Stimulated activated naive B cell treated with anti-CD40 and anti-IgM and Interleukin-4, amounts not matched to agents 10 μg/mL and 1 μg/mL and 100 μg/mL, for 72 hours (primary cell): ENCODE measurements around the gene BAHCC1.

Source experiments
- ATAC-seq, 2 donors: fragments of 150-1000 bp; cut with Tn5 transposase; replicated peaks; 2 replicates each; pipeline ENCODE4 v1.10.0; 2021; ENCODE audit warnings: moderate library complexity in 1 of 2
- DNase-seq: peaks from one replicate; pipeline ENCODE4 v3.0.0; 2021
- H3K27ac Mint-ChIP-seq: one replicate; pipeline ENCODE4 v1.8.0; 2022; ENCODE audit warnings: mild to moderate bottlenecking, mixed read lengths
- H3K27me3 Mint-ChIP-seq, 2 donors: one replicate each; pipeline ENCODE4 v1.8.0; 2022; ENCODE audit warnings: mixed read lengths in 2 of 2
- H3K36me3 Mint-ChIP-seq, 2 donors: one replicate each; pipeline ENCODE4 v1.8.0; 2022; ENCODE audit warnings: mixed read lengths in 2 of 2, mild to moderate bottlenecking in 1 of 2
- H3K4me1 Mint-ChIP-seq, 2 donors: one replicate each; pipeline ENCODE4 v1.8.0; 2022; ENCODE audit warnings: mixed read lengths in 2 of 2, mild to moderate bottlenecking in 1 of 2
- H3K4me3 Mint-ChIP-seq, 2 donors: one replicate each; pipeline ENCODE4 v1.8.0; 2022; ENCODE audit warnings: mild to moderate bottlenecking in 2 of 2, mixed read lengths in 2 of 2, moderate library complexity in 1 of 2
- H3K9me3 Mint-ChIP-seq, 2 donors: one replicate each; pipeline ENCODE4 v1.8.0; 2022; ENCODE audit warnings: mixed read lengths in 2 of 2, mild to moderate bottlenecking in 1 of 2

Gene BAHCC1

DNA sequence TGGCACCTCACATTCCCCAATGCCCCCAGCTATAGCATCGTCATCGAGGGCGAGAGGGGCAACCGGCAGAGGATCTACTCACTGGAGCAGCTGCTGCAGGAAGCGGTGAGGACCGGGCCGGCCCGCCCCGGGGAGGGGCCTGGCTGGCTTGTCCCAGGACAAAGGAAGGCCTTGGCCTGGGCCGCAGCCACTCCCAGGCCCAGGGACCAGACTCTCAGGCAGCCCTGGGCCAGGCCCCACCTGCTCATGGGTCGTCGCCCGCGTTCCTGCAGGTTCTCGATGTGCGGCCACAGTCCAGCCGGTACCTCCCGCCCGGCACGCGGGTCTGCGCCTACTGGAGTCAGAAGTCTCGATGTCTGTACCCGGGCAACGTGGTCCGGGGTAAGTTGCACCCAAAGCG is 64.0 kb downstream of the BAHCC1 start:
- Mint-ChIP-seq H3K4me1 (peaks cover 10 to 17% of the 10 kb centered on the region in 2 donors), H3K4me3 (no peak overlapping the region)

DNA sequence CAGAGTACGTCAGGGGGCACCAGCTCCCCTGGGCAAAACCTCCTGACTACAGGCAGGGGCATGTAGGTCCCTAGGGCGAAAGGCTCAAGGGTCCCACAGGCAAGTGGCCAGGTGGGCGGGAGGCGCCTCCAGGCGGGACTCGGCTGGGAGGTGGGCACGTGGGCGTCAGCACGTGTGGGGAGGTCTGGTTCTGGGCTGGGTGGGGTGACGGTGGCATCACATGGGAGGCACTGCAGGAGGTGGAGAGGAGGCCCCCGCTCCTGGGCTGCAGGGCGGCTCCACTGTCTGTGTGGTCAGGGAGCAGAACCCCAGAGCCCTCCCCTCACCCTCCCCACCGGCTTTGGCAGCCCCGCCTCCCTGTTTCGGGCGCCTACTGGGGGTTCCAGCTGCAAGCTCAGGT is 64.6 kb downstream of the BAHCC1 start:
- no peak overlapping the region for H3K4me3 Mint-ChIP-seq
- peaks cover 7 to 11% of the 10 kb centered on the region in 2 donors for H3K4me1 Mint-ChIP-seq
- H3K27me3 Mint-ChIP-seq: peaks cover 3 to 10% of the 10 kb centered on the region in 2 donors
- H3K36me3 Mint-ChIP-seq: no peaks in the 10 kb centered on the region
- ATAC-seq: no peak
- no peak for DNase-seq
- H3K9me3 Mint-ChIP-seq: peaks cover 0 to 2% of the 10 kb centered on the region in 2 donors
- no peak overlapping the region for H3K27ac Mint-ChIP-seq

More for the DNA sequence above, 64.0 kb downstream of the BAHCC1 start:
- ATAC-seq: no peak
- DNase-seq: no peak
- H3K27ac Mint-ChIP-seq: no peak overlapping the region
- peaks cover 3 to 14% of the 10 kb centered on the region in 2 donors for H3K27me3 Mint-ChIP-seq
- H3K36me3 Mint-ChIP-seq: no peaks in the 10 kb centered on the region
- peaks cover 0 to 2% of the 10 kb centered on the region in 2 donors for H3K9me3 Mint-ChIP-seq

DNA sequence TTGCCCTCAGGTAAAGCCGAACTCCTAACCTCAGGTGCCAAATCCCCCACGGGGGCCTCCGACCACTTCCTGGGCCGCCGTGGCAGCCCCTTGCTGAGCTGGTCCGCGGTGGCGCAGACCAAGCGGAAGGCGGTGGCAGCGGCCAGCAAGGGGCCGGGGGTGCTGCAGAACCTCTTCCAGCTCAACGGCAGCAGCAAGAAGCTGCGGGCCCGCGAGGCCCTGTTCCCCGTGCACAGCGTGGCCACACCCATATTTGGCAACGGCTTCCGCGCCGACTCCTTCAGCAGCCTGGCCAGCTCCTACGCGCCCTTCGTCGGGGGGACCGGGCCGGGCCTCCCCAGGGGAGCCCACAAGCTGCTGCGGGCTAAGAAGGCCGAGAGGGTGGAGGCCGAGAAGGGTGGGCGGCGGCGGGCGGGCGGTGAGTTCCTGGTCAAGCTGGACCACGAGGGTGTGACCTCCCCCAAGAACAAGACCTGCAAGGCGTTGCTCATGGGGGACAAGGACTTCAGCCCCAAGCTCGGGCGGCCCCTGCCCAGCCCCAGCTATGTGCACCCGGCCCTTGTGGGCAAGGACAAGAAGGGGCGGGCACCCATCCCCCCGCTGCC is 65.7 kb downstream of the BAHCC1 start:
- ATAC-seq: no peak
- Mint-ChIP-seq H3K4me3 (no peak overlapping the region), H3K36me3 (no peaks in the 10 kb centered on the region), H3K4me1 (peaks cover 2% of the 10 kb centered on the region in 2 donors), H3K27ac (no peak overlapping the region), H3K27me3 (peaks cover under 1 to 2% of the 10 kb centered on the region in 2 donors), H3K9me3 (peaks cover 0 to 2% of the 10 kb centered on the region in 2 donors)
- DNase-seq: no peak

DNA sequence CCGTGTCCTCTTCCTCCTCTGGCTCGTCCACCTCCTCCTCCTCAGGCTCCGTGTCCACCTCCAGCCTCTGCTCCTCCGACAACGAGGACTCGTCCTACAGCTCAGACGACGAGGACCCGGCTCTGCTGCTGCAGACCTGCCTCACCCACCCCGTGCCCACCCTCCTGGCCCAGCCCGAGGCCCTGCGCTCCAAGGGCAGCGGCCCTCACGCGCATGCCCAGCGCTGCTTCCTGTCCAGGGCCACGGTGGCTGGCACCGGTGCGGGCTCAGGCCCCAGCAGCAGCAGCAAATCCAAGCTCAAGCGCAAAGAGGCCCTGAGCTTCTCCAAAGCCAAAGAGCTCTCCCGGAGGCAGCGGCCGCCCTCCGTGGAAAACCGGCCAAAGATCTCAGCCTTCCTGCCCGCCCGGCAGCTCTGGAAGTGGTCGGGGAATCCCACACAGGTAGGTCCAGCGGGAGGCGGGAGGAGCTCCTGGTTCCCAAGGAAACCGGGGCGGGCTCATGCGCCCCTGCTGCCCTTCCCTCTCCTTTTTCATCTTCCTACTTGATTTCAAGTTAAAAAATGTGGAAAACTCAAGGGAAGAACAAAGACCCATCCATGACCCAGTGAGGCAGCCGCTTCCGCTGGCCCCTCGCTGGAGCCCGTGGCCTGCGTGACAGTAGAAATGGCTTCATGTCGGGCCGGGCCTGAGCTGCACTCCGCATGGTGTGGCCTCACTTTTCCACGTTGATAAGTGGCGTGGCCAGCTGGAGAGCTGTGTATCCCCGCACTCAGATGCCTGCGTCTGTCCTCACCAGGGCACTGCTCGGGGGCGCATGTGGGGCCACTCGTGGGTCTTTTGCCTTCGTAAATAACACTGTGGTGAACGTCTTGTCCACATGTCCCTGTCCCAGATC is 66.6 kb downstream of the BAHCC1 start:
- H3K27ac Mint-ChIP-seq: no peak overlapping the region
- peaks cover 0 to 2% of the 10 kb centered on the region in 2 donors for H3K9me3 Mint-ChIP-seq
- ATAC-seq (no peak), DNase-seq (no peak)
- H3K36me3 Mint-ChIP-seq: no peaks in the 10 kb centered on the region
- no peak overlapping the region for H3K4me3 Mint-ChIP-seq
- H3K27me3 Mint-ChIP-seq: no peaks in the 10 kb centered on the region
- peaks cover 0 to 1% of the 10 kb centered on the region in 2 donors for H3K4me1 Mint-ChIP-seq

DNA sequence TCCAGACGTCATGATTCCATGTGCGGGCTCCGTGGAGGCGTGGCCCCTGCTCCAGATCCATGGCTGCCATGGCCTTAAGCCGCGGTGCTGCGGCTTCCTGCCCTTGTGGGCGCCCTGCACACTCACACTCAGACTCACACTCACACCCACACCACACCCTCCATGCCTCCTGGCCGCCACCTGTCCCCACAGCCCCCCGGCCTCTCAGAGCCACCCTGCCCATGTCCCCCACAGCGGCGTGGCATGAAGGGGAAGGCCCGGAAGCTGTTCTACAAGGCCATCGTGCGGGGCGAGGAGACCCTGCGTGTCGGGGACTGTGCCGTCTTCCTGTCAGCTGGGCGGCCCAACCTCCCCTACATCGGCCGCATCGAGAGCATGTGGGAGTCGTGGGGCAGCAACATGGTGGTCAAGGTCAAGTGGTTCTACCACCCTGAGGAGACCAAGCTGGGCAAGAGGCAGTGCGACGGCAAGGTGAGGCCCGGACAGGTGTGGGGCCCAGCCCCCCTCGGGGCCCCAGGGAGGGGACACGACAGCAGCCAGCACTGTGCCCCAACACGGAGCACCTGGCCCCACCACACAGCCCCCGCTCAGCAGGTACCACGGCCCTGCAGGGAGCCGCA is 67.4 kb downstream of the BAHCC1 start:
- no peak overlapping the region for H3K4me3 Mint-ChIP-seq
- ATAC-seq: peak in 1 of 2 donors; percentile 22

DNA sequence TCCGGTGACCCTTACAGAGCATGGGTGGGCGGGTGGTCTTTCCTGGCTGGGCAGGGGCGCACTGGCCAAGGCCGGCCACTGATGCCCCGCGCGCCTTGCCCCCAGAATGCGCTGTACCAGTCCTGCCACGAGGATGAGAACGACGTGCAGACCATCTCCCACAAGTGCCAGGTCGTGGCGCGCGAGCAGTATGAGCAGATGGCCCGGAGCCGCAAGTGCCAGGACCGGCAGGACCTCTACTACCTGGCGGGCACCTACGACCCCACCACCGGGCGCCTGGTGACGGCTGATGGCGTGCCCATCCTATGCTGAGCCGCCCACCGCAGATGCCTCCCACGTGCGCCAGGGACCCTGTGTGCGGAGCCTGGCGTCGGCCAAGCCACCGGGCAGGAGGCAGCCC is 68.2 kb downstream of the BAHCC1 start:
- DNase-seq (no peak), ATAC-seq (no peak)
- no peaks in the 10 kb centered on the region for H3K4me1 Mint-ChIP-seq
- H3K27me3 Mint-ChIP-seq: no peaks in the 10 kb centered on the region
- H3K4me3 Mint-ChIP-seq: no peak overlapping the region
- no peak overlapping the region for H3K27ac Mint-ChIP-seq
- H3K36me3 Mint-ChIP-seq: no peaks in the 10 kb centered on the region
- no peaks in the 10 kb centered on the region for H3K9me3 Mint-ChIP-seq

More for the DNA sequence above, 67.4 kb downstream of the BAHCC1 start:
- DNase-seq: no peak
- Mint-ChIP-seq H3K27me3 (no peaks in the 10 kb centered on the region), H3K4me1 (no peaks in the 10 kb centered on the region), H3K36me3 (no peaks in the 10 kb centered on the region), H3K9me3 (no peaks in the 10 kb centered on the region), H3K27ac (no peak overlapping the region)

DNA sequence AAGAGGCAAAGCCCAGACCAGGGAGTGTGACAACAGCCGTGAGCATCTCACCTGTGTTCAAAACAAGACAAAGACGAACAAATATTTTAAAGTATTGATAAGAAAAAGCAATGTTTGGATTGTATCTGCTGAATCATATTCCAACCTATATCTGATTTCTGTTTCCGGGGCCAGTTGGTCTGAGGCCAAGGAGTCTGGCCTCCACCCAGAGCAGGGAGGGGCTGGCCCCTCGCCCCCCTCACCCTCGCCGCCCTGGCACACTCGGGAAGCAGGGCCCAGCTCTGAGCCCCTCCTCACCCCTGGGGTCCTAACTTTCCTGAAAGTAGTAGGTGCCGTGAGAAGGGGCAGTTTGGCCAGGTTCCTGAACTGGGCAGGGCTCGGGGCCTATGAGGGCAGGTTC is 69.3 kb downstream of the BAHCC1 start:
- Mint-ChIP-seq H3K4me3 (no peak overlapping the region), H3K27me3 (no peaks in the 10 kb centered on the region), H3K36me3 (no peaks in the 10 kb centered on the region), H3K9me3 (no peaks in the 10 kb centered on the region), H3K27ac (no peak overlapping the region), H3K4me1 (no peaks in the 10 kb centered on the region)
- DNase-seq (no peak), ATAC-seq (no peak)

DNA sequence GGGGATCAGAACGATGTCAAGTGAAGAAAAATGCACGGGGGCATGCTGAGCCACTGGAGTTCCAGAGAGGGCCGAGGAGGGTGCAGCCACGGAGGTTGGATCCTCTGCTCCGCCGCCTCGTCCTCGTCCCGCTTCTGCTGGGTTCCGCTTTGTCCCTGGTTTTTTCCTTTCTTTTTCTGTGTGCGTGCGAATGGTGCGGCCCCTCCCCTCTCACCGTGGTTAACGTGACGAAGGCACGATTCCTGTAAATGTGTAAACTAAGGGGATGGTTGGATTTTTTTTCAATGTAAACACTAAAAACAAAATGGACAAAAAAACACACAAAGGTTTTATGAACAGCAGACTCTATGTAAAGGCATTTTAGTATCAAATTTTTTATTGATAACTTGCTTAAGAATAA is 70.7 kb downstream of the BAHCC1 start:
- no peak for DNase-seq
- Mint-ChIP-seq H3K27ac (no peak overlapping the region), H3K4me1 (no peaks in the 10 kb centered on the region), H3K4me3 (no peak overlapping the region), H3K9me3 (no peaks in the 10 kb centered on the region), H3K36me3 (no peaks in the 10 kb centered on the region), H3K27me3 (no peaks in the 10 kb centered on the region)
- ATAC-seq: no peak

DNA sequence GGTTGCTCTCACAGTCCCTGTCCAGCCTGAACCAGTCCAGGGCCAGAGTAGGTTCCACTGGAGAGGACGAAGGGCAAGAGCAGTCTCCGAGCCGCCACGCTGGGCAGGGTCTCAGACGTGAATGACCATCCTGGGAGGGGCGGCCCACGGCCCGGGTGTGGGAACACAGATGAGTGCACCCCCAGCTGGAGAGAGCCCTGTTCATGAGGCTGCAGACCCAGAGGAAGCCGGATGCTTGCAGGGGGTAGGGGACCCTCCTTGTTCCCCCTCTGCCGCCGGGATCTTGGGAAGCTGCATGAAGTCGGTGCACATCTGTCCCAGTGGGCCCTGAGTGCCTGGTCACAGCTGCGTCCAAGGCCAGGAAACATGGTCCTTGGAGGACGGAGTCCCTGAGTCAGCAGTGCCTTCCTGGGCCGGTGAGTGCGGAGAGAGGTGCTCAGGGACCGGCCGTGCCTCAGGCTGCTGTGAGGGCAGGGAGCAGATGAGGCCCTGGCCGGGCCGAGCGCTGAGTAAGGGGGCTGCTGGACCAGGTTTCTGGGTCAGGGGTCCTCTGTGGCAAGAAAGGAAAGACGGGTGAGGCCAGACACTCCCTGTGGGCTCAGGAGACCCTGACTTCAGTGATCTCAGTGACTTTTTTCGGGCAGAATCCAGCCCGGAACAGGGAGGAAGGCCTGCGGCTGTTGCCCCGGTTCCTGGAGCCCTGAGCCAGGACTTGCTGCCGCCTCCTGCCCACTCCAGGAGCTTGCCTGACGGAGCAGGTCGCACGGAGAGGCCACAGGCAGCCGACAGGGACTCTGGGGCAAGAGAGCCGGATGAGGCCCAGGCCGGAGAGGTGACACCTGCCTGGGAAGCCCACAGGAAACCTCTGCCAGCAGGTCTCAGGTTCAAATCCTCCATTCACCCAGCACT is 71.6 kb downstream of the BAHCC1 start:
- ATAC-seq (no peak), DNase-seq (no peak)
- Mint-ChIP-seq H3K27ac (no peak overlapping the region), H3K27me3 (no peaks in the 10 kb centered on the region), H3K9me3 (no peaks in the 10 kb centered on the region), H3K4me3 (no peak overlapping the region), H3K36me3 (no peaks in the 10 kb centered on the region), H3K4me1 (no peaks in the 10 kb centered on the region)

DNA sequence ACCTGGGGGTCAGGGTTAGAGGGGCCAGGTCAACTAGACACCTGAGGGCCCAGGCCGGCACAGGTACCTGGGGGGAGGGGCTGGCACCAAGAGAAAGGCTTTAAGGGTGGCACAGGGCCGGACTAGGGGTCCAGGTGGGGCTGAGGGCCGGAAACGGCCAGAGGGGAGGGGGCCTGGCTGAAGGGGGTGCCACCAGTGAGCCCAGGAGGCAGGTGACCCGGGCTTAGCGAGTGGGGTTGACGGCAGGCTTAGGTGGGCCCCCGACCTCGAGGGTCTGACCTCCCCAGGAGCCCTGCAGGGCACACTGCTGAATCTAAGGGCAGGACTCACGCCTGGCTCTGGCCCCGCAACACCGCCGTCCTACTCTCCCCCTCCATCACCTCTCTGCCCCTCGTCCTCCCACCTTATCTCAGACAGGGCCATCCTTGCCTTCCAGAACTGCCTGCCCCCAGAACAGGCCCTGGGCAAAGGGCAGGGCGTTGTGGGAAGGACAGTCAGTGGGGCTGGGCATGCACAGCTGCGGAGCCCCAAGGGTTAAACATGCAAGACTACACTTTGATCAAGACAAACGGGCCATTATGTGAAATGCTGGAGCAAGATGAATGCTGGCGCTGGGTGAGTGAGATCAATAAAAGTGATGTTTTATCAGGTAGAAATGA is 73.0 kb downstream of the BAHCC1 start:
- ATAC-seq: no peak
- Mint-ChIP-seq H3K9me3 (peaks cover 0 to 3% of the 10 kb centered on the region in 2 donors), H3K27ac (peak overlapping the region; percentile 51), H3K4me1 (no peaks in the 10 kb centered on the region), H3K27me3 (no peaks in the 10 kb centered on the region), H3K4me3 (no peak overlapping the region), H3K36me3 (no peaks in the 10 kb centered on the region)
- no peak for DNase-seq

DNA sequence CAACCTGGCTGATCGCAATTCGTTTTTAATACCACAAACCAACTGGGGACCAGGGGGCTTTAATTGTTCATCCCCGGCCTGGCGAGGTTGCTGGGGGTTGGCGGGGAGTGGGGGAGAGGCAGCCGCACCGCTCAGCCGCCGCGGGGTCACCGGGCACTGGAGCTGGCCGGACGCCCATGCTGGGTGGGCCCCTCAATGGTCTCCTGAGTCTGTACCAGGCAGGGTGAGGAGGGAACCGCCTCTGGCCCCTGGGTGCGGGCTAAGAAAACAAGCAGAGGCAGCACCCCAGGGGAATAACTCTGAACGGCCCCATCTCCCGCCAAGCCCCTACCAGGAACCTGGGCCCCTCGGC is 73.5 kb downstream of the BAHCC1 start:
- no peaks in the 10 kb centered on the region for H3K4me1 Mint-ChIP-seq
- no peak overlapping the region for H3K4me3 Mint-ChIP-seq
- H3K27ac Mint-ChIP-seq: no peak overlapping the region
- DNase-seq: no peak
- H3K36me3 Mint-ChIP-seq: no peaks in the 10 kb centered on the region
- no peak for ATAC-seq
- H3K9me3 Mint-ChIP-seq: peaks cover 0 to 3% of the 10 kb centered on the region in 2 donors
- no peaks in the 10 kb centered on the region for H3K27me3 Mint-ChIP-seq

DNA sequence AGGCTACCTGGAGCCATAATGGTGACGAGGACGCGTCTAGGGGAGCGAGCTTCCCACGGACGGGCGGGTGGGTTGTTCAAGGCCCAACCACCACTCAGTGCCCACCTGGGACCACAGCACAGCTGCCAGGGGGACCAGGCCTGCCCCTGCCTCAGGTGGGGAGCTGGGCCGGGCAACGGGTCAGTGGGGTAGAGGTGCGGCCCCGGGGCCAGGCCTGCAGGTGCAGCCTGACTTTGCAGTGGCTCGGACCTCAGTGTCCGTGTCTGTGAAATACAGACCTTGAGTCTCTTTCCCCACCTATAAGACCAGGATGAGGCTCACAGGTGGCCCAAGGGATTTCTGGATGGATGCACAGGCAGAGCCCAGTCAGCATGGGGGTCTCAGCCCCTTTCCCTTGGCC is 74.0 kb downstream of the BAHCC1 start:
- Mint-ChIP-seq H3K9me3 (peaks cover 0 to 3% of the 10 kb centered on the region in 2 donors), H3K36me3 (no peaks in the 10 kb centered on the region), H3K27me3 (no peaks in the 10 kb centered on the region), H3K4me1 (no peaks in the 10 kb centered on the region), H3K27ac (no peak overlapping the region), H3K4me3 (no peak overlapping the region)
- ATAC-seq (no peak), DNase-seq (no peak)

DNA sequence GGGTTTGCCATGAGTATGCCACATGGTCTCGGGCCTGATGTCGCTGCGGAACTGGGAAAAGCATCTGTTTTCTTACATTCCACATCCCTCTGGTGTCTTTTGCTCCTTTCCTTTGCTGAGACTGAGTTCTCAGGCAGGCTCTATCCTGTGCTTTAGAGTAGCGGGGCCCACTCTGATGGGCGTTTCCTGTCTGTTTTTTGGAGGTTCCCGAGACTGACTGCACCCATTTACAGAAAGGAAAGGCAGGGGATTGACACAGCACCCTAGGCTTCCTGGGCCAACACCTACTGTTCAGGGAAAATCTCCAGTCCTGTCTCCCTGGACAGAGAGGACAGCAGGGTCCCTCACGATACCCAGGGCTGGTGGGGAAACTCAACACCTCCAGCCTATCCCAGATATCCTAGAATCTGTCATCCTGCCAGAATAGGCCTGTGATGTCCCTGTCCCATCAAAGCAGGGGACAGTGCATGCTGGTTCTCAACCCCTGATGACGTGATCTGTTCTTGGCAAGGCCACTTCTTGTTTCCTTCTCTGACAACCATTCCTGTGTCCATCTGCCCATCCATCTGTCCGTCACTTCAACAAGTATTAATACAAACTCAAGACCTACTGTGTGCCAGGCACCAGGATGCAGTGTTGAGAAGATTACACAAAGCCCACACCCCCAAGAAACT is 75.2 kb downstream of the BAHCC1 start:
- no peak for ATAC-seq
- DNase-seq: no peak
- no peak overlapping the region for H3K27ac Mint-ChIP-seq
- H3K27me3 Mint-ChIP-seq: no peaks in the 10 kb centered on the region
- no peaks in the 10 kb centered on the region for H3K36me3 Mint-ChIP-seq
- H3K9me3 Mint-ChIP-seq: peaks cover 0 to 3% of the 10 kb centered on the region in 2 donors
- no peak overlapping the region for H3K4me3 Mint-ChIP-seq
- H3K4me1 Mint-ChIP-seq: no peaks in the 10 kb centered on the region
